HG03280 (cell line): Measurements from ENCODE around the gene ARMC7.
"Not testable (repeated sequence)": the region's sequence is repeated elsewhere in the genome, so short reads cannot be mapped to it uniquely, and the experiment has no call there.

Experiments
- ATAC-seq: cut with Tn5 transposase; IDR thresholded peaks from one replicate; pipeline ENCODE4 v1.9.1; 2021; ENCODE audit warnings: mild to moderate bottlenecking, moderate library complexity; ENCODE audit not compliant: unreplicated experiment

Gene ARMC7

DNA sequence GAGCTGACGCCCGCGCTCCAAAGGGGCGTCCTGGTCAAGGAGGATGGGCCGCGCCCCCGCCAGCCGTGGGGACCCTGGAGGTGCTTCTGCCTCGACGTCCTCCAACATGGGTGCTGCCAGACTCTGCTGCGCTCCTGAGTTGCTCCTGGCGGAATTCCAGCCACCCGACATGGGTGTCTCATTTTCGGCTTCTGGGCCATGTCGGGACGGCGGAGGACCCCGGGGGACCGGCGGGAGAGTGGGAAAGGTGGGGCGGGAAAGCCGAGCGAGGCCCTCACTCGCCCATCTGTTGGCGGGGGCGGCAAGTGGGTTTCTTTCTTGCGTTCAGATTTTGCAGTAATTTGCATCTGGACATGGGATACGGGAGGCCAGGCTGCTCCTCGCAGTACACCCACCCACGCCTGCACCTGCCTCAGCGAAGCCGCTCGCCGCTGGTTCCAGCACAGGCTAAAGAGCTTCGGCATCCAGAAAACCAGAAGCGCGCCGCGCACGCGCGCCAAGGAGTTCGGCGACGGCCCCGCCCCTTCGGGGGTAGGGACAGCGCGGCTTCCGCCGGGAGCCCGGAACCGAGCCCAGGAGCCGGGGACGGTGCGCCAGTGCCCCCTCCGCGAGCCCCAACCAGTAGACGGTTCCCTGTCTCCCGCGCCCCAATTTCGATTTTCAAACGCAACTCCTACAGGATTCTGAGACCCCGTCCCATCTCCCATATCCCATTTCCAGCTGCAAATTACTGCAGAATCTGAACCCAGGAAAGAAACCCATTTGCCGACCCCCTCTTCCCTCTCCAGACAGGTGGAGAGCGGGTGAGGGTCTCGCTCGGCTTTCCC, at the start of gene ARMC7:
Gene ARMC7 (plus strand): TSS at position 563 of the 827 bp plus-strand sequence. CDS start 320 bp downstream, outside the sequence.
- peak; percentile 63 for ATAC-seq

DNA sequence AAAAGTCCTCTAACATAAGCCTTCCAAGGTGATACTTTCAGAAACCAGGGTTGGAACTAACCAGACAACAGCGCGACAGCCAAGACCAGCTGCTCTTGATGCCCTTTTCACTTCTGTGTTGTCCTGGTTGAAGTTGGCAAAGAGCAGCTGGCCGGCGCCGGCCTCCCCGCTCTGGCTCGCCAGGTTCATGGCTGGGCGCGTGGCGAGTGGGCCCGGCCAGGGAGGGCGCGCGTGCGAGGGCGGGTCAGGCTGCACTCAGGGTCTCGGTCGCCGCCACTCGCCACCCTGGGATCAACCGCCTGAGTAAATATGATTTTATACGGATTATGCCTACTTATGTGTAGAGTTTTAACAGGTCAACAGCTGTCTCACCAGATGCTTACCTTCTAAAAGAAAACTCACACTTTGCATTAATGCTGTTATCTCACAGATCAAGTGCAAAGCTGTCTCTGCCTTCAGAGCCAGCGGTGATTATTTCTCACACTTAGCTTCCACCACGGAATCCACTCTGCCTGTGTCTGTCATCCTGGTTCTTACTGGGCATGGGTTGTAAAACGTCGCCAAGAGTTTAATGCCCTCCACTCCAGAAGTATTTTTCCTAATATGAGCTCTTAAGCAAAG, 49.2 kb upstream of the ARMC7 start:
- ATAC-seq = no peak

GRCh38 chr17:75061055-75061438, 48.7 kb upstream of the ARMC7 start:
- no peak for ATAC-seq

DNA sequence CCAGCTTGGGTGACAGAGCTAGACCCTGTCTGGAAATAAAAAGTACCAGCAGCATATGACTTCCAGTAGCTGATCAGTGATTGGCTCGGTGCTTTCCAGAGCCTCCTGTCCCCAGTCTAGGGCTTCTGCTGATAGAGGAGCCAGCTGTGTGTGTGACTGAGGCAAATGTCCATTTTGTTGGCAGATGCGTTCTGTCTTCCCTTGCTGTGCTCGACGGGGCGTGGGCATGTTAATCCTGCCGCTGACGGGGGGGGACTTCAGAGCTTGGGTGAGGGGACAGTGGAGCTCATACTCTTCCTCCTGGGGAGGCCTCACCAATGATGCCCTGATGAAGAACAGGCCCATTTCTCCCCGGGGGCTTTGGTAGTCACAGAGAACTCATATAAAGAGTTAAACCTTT, 48.2 kb upstream of the ARMC7 start:
- no peak for ATAC-seq

DNA sequence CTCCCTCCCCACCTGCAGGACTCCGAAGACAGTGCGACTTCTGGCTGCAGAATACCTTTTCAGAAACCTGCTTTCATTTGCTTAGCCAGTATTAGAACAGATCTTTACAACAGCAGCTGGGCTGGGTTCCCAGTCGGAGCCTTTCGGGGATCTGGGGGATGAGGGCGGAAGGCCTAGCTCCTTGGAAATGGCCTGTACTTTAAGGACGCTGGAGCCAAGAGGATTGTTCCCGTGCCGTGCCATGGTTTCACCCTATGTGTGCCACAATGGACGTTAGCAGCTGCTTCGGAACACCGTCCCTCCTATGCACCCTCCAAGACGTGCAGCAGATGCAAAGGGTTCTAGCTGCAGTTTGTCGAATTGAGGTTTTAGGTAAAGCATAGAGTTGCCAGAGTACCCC, 46.6 kb upstream of the ARMC7 start:
- ATAC-seq = no peak

GRCh38 chr17:75063626-75064025, 46.1 kb upstream of the ARMC7 start:
- ATAC-seq = no peak

- ATAC-seq = no peak
Observed at GRCh38 chr17:75064040-75064439, 45.7 kb upstream of the ARMC7 start.

- ATAC-seq = no peak
Observed at GRCh38 chr17:75064460-75064859, 45.3 kb upstream of the ARMC7 start.

DNA sequence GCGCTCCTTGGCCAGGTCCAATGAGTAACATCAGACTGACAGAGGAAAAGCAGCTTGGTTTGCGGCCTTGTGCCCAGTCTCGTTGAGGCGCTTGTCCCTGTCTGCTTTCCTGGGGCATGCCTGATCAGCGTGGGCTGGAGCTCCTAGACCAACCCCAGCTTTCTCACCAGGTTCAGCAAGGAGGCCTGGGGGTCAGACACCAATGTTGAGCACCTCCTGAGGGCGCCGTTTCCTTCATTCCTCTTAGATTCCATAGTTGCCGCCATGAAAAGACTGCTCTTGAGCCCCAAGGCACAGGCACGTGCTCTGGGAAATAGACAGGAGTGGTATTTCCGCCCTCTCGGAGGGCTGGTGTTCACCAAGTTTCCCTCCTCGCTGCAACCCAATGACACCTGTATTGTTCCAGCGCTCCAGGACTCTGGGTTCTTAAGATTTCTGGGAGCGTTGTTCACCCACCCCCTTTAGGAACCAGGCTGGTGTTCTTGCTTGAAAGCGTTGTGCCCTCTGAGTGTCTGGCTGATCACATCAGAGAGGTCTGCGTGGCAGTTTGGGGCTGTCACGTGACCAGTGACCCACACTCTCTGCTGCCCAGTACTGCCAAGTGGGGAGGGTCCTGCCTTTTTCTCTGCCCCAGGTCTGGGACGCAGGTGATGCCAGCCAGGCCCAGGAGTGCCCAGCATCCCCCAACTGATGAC, 44.8 kb upstream of the ARMC7 start:
- no peak for ATAC-seq

- no peak for ATAC-seq
Observed at GRCh38 chr17:75065562-75066151, 44.1 kb upstream of the ARMC7 start.

GRCh38 chr17:75067856-75068255, 41.9 kb upstream of the ARMC7 start:
- no peak for ATAC-seq

DNA sequence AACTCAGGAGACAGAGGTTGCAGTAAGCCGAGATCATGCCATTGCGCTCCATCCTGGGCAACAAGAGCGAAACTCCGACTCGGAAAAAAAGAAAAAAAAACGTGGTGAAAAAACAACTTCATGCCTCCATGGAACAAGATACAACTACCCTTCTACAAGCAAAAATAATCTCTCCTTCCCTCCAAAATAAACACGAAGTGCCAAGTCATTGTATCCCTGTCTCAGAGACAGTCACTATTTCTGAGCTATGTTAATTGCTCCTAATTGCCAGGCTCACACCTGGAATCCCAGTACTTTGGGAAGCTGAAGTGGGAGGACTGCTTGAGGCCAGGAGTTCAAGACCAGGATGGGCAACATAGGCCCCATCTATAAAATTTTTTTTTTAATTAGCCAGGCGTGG, 41.0 kb upstream of the ARMC7 start:
- ATAC-seq = no peak

DNA sequence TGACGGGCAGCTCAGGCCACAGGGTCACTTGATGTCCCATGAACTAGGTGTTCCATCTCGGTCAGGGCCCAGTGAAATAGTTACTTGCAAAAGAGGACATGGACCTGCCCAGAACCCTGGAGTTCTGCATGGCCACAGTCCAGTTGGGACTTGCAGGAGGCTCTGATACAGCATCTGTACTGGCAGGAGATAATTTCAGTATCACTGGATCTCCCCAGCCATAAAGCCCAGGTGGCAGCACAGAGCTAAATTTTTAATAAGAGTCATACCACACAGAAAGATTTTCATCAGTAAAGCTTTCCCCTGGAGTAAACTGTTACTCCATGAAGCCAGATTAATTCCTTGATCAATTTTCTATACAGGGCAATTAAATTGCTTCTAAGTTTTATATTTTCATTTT, 40.0 kb upstream of the ARMC7 start:
- ATAC-seq = no peak

DNA sequence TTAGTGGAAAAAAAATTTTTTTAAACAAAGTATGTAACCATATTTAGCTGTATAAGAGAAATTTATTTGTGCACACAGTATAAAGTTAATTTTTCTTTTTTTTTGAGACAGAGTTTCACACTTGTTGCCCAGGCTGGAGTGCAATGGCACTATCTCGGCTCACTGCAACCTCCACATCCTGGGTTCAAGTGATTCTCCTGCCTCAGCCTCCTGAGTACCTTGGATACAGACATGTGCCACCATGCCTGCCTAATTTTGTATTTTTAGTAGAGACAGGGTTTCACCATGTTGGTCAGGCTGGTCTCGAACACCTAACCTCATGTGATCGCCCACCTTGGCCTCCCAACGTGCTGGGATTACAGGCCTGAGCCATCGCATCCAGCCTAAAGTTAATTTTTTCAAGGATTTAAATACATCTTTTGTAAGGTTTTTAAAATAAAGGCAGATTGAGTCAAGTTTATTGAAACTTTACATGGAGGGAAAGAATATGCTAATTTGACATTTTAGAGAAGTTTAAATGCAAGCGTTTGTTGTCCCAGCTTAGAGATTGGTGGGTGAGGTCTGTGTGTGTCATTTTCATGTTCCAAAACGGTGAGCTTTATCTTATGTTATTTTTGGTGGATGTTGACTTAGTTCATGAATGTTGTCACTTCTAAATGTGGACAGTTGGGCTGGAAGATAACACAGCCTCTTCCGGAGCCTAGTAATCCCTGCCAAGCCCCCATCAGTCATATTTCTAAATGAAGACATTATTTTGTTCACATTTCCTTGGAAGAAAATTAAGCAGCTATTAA, 38.1 kb upstream of the ARMC7 start:
- ATAC-seq = not testable (repeated sequence)

GRCh38 chr17:75072909-75073308, 36.9 kb upstream of the ARMC7 start:
- not testable (repeated sequence) for ATAC-seq

- no peak for ATAC-seq
Observed at GRCh38 chr17:75073618-75074047, 36.1 kb upstream of the ARMC7 start.

GRCh38 chr17:75074532-75074931, 35.2 kb upstream of the ARMC7 start:
- no peak for ATAC-seq

DNA sequence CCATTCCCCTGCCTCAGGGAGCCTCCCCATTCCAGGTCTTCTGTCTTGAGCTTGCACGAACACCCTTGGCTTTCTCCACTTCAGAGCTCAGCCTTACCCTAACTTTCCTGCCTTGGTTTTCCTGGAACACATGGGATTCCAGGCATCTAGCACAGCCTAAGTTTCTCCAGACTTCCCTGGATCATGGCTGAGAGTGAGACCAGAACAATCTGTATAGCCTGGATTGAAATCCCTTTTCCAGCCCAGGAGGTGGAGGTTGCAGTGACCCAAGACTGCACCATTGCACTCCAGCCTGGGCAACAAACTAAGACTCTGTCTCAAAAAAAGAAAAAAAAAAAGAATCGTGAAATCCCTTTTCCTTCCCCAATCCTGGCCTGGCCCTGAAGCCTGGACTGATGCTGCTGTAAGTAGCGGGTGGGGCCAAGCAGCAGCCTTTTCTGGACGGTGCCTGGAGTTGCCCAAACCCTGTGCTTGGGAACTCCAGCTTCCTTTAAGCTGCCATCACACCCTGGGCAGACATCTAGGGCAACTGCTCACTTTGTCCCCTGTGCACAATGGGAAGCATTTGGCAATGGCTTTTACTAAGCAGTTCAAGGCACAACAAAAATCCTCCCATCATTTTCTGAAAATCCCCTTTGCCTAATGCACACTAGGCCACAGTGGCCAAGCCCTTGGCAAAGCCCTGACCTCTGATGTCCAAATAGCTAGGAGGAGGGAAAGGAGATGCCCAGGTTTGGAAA, 34.0 kb upstream of the ARMC7 start:
- no peak for ATAC-seq

DNA sequence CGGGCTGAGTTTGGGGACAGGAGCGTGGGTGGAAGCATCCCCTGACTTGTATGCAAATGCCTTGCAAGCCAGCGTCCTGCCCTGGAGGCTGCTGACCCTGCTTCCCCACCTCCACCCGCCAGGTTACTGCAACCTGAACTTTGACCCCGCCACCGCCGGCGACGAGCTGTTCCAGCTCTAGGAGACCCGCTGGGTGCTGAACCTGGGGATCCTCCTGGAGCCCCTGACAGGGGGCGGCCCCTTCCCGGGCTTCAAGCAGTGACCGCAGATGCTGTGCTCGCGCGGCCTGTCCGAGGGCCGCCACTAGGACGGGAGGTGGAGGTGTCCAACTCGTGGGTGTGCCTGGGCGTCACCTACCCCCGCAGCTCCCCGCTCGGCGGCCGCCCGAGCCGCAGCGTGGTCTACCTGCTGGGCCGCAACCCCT, 32.7 kb upstream of the ARMC7 start:
- peak; percentile 4 for ATAC-seq
